Calu3 (cell line): ENCODE data around the gene SLC16A7. TPM values are rescaled to one million over a fixed set of nuclear protein-coding genes. Genes with fewer than 3 reads are reported as not detected.

Experiments used
- BruUV-seq: library from RNA; stranded (reverse); fragments of 400-500 nt; replicated peaks from 2 replicates; lab custom pipeline; 2021; lab: Mats Ljungman, UMichigan
- CTCF ChIA-PET: fragments of 300-600 bp; sonication (Branson Sonifier 250); formaldehyde crosslinking; loops from one replicate; lab custom pipeline; 2022; ENCODE audit warnings: antibody characterized with exemption; lab: Charles Lee
- DNase-seq: peaks from one replicate; pipeline ENCODE4 v3.0.0; 2022
- H3K27ac Mint-ChIP-seq: one replicate; pipeline ENCODE4 v1.8.0; 2022; ENCODE audit warnings: mixed read lengths; ENCODE audit not compliant: unreplicated experiment
- H3K27me3 Mint-ChIP-seq: one replicate; pipeline ENCODE4 v1.8.0; 2022; ENCODE audit warnings: mixed read lengths; ENCODE audit not compliant: unreplicated experiment
- H3K36me3 Mint-ChIP-seq: one replicate; pipeline ENCODE4 v1.8.0; 2022; ENCODE audit warnings: mild to moderate bottlenecking, moderate library complexity, mixed read lengths; ENCODE audit not compliant: insufficient read depth, unreplicated experiment
- H3K4me1 Mint-ChIP-seq: one replicate; pipeline ENCODE4 v1.8.0; 2022; ENCODE audit warnings: mild to moderate bottlenecking, low read depth, mixed read lengths; ENCODE audit not compliant: unreplicated experiment
- H3K4me3 Mint-ChIP-seq: one replicate; pipeline ENCODE4 v1.8.0; 2022; ENCODE audit warnings: mild to moderate bottlenecking, low read depth, moderate library complexity, mixed read lengths; ENCODE audit not compliant: unreplicated experiment
- H3K9me3 Mint-ChIP-seq: one replicate; pipeline ENCODE4 v1.8.0; 2022; ENCODE audit warnings: low read depth, mixed read lengths; ENCODE audit not compliant: unreplicated experiment
- intact Hi-C: fragments of 100-400 bp; cut with micrococcal nuclease; formaldehyde crosslinking; loops from one replicate; pipeline ENCODE4 v1.10.0; 2022; ENCODE audit not compliant: unreplicated experiment
- total RNA-seq: library from RNA; stranded (reverse); gene quantifications from 2 replicates; pipeline ENCODE4 v1.2.3, GENCODE V29; 2022
- TF ChIP-seq, protein P1 (sequence below): fragments of 200-600 bp; IDR thresholded peaks from one replicate; pipeline ENCODE4 v1.8.0; 2022; ENCODE audit warnings: antibody characterized with exemption; ENCODE audit not compliant: unreplicated experiment

The SLC16A7 gene
- total RNA-seq, 1 experiment from 2014 or later = 58.6 TPM

GRCh38 chr12:59672273-59672672, 76.4 kb downstream of the SLC16A7 start:
- Mint-ChIP-seq H3K9me3 (peaks cover 1% of the 10 kb centered on the region), H3K4me3 (no peak overlapping the region), H3K27ac (no peak overlapping the region), H3K4me1 (no peaks in the 10 kb centered on the region), H3K36me3 (no peaks in the 10 kb centered on the region), H3K27me3 (no peaks in the 10 kb centered on the region)
- intact Hi-C loops = no loop called here
- no TSS peak for BruUV-seq
- TF ChIP-seq, protein P1, sequence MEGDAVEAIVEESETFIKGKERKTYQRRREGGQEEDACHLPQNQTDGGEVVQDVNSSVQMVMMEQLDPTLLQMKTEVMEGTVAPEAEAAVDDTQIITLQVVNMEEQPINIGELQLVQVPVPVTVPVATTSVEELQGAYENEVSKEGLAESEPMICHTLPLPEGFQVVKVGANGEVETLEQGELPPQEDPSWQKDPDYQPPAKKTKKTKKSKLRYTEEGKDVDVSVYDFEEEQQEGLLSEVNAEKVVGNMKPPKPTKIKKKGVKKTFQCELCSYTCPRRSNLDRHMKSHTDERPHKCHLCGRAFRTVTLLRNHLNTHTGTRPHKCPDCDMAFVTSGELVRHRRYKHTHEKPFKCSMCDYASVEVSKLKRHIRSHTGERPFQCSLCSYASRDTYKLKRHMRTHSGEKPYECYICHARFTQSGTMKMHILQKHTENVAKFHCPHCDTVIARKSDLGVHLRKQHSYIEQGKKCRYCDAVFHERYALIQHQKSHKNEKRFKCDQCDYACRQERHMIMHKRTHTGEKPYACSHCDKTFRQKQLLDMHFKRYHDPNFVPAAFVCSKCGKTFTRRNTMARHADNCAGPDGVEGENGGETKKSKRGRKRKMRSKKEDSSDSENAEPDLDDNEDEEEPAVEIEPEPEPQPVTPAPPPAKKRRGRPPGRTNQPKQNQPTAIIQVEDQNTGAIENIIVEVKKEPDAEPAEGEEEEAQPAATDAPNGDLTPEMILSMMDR = no peak
- DNase-seq = no peak
- CTCF ChIA-PET = no interaction called here

DNA sequence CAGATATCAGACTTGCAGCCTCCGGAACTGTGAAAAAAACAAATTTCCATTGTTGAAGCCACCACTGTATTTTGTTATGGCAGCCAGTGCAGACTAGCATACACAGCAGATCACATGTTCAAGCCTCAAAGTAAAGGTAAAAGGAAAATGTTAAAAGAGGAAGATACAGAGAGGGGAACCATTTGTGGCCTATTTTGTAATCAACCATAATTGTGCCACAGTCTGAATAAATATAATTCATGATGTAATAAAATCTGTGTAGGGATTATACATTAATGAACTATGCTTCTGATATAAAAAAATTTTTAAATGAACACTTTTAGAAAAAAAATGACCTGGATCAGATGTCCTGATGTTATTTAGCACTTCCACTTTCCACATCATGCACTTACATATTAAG, 79.6 kb downstream of the SLC16A7 start:
- Mint-ChIP-seq H3K9me3 (peaks cover 3% of the 10 kb centered on the region), H3K36me3 (no peaks in the 10 kb centered on the region), H3K4me1 (no peaks in the 10 kb centered on the region), H3K27ac (no peak overlapping the region), H3K4me3 (no peak overlapping the region), H3K27me3 (no peaks in the 10 kb centered on the region)
- no TSS peak for BruUV-seq
- intact Hi-C loops = no loop called here
- TF ChIP-seq, protein P1 = no peak
- CTCF ChIA-PET = interaction anchor here (0.5 kb wide), 1 partner anchor 402 kb away, joined by 4 read pairs; no protein-coding TSS in a partner anchor
- no peak for DNase-seq

DNA sequence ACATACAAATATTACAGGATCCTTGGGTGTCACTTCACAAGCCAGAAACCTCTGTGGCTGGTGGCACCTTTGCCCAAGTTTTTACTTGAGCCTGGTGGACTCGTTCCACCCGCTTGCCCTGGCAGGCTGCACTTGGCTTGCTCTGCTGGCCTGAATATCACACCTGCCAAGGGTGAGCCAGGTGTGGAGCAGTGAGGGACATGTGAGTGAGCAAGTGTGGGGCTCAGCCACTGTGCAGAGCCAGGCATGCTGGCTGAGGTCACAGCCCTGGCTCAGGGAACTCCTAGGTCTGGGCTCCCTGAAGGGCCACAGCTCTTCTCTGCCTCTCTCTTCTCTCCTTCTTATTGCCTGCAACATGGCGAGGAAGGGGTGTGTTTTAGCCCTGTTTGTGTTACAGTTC, 82.0 kb downstream of the SLC16A7 start:
- CTCF ChIA-PET = no interaction called here
- intact Hi-C loops = no loop called here
- H3K36me3 Mint-ChIP-seq = no peaks in the 10 kb centered on the region
- H3K27me3 Mint-ChIP-seq = no peaks in the 10 kb centered on the region
- no peak overlapping the region for H3K27ac Mint-ChIP-seq
- TF ChIP-seq, protein P1 = no peak
- no peak overlapping the region for H3K4me3 Mint-ChIP-seq
- DNase-seq = no peak
- H3K9me3 Mint-ChIP-seq = peaks cover 3% of the 10 kb centered on the region
- no TSS peak for BruUV-seq
- H3K4me1 Mint-ChIP-seq = no peaks in the 10 kb centered on the region

GRCh38 chr12:59678759-59679411, 83.1 kb downstream of the SLC16A7 start:
- no peaks in the 10 kb centered on the region for H3K27me3 Mint-ChIP-seq
- H3K9me3 Mint-ChIP-seq = peaks cover 3% of the 10 kb centered on the region
- TF ChIP-seq, protein P1 = no peak
- H3K36me3 Mint-ChIP-seq = no peaks in the 10 kb centered on the region
- H3K27ac Mint-ChIP-seq = no peak overlapping the region
- no TSS peak for BruUV-seq
- H3K4me3 Mint-ChIP-seq = no peak overlapping the region
- CTCF ChIA-PET = no interaction called here
- no peaks in the 10 kb centered on the region for H3K4me1 Mint-ChIP-seq
- intact Hi-C loops = no loop called here
- no peak for DNase-seq
